ENCODE results near the gene SUPV3L1.

SUPV3L1 gene

GRCh38 chr10:69176823-69177222 is 3.2 kb upstream of the SUPV3L1 start:
- TF ChIP-seq, protein P1, sequence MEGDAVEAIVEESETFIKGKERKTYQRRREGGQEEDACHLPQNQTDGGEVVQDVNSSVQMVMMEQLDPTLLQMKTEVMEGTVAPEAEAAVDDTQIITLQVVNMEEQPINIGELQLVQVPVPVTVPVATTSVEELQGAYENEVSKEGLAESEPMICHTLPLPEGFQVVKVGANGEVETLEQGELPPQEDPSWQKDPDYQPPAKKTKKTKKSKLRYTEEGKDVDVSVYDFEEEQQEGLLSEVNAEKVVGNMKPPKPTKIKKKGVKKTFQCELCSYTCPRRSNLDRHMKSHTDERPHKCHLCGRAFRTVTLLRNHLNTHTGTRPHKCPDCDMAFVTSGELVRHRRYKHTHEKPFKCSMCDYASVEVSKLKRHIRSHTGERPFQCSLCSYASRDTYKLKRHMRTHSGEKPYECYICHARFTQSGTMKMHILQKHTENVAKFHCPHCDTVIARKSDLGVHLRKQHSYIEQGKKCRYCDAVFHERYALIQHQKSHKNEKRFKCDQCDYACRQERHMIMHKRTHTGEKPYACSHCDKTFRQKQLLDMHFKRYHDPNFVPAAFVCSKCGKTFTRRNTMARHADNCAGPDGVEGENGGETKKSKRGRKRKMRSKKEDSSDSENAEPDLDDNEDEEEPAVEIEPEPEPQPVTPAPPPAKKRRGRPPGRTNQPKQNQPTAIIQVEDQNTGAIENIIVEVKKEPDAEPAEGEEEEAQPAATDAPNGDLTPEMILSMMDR (IDR thresholded peaks at IDR 0.05; ENCODE audit: insufficient read depth, low read depth, low read length, missing control alignments): no peak
- H3K4me3 ChIP-seq (ENCODE audit: low read depth, low read length): no peak overlapping the region
- no peak for DNase-seq (ENCODE audit: low read depth)

- TF ChIP-seq, protein P1 (IDR thresholded peaks at IDR 0.05; ENCODE audit: insufficient read depth, low read depth, low read length, missing control alignments): no peak
- no peak for DNase-seq (ENCODE audit: low read depth)
- peak overlapping the region; percentile 100 for H3K4me3 ChIP-seq (ENCODE audit: low read depth, low read length)
Observed at GRCh38 chr10:69179089-69179742, 818 bp upstream of the SUPV3L1 start.

GRCh38 chr10:69180525-69181204 is 631 bp downstream of the SUPV3L1 start:
- DNase-seq (ENCODE audit: low read depth): peak; percentile 22
- TF ChIP-seq, protein P1 (IDR thresholded peaks at IDR 0.05; ENCODE audit: insufficient read depth, low read depth, low read length, missing control alignments): no peak
- peak overlapping the region; percentile 100 for H3K4me3 ChIP-seq (ENCODE audit: low read depth, low read length)

DNA sequence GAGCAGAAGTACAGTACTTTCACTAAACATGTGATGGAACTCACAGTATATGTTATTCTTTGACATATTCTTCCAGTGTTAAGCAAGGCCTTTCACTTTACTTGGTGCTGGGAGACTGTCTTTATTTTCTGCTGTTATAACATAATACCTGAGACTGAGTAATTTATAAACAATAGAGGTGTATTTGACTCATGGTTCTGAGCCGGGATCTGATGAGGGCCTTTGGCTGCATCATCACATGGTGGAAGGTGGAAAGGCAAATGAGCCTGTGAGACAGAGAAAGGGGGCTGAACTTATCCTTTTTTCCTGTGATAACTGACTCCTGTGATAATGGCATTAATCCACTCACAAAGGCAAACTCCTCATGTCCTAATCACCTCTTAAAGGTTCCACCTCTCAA is 1.4 kb downstream of the SUPV3L1 start:
- TF ChIP-seq, protein P1 (IDR thresholded peaks at IDR 0.05; ENCODE audit: insufficient read depth, low read depth, low read length, missing control alignments): no peak
- peak overlapping the region; percentile 100 for H3K4me3 ChIP-seq (ENCODE audit: low read depth, low read length)
- DNase-seq (ENCODE audit: low read depth): no peak

DNA sequence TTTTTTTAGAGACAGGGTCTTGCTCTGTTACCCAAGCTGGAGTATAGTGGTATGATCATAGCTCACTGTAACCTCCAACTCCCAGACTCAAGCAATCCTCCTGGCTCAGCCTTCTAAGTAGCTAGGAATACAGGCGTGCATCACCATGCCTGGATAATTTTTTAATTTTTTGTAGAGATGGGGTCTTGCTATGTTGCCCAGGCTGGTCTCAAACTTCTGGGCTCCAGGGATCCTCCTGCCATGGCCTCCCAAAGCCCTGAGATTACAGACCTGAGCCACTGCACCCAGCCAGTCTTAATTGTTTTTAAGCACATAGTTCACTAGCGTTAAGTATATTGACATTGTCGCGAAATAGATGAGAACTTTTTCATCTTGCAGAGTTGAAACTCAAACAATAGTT is 2.0 kb downstream of the SUPV3L1 start:
- no peak for DNase-seq (ENCODE audit: low read depth)
- TF ChIP-seq, protein P1 (IDR thresholded peaks at IDR 0.05; ENCODE audit: insufficient read depth, low read depth, low read length, missing control alignments): no peak
- no peak overlapping the region for H3K4me3 ChIP-seq (ENCODE audit: low read depth, low read length)

GRCh38 chr10:69186524-69186923 is 6.5 kb downstream of the SUPV3L1 start:
- H3K4me3 ChIP-seq (ENCODE audit: low read depth, low read length): no peak overlapping the region
- TF ChIP-seq, protein P1 (IDR thresholded peaks at IDR 0.05; ENCODE audit: insufficient read depth, low read depth, low read length, missing control alignments): no peak
- no peak for DNase-seq (ENCODE audit: low read depth)

All from GM12865 (cell line).